GM21515 (cell line): ENCODE results near the gene IL17RD.
A peak's percentile ranks its signal among the peaks of the same experiment; 100 is the strongest.

Source experiments
- ATAC-seq: cut with Tn5 transposase; IDR thresholded peaks from one replicate; pipeline ENCODE4 v1.9.1; 2021; ENCODE audit not compliant: unreplicated experiment

Gene IL17RD

GRCh38 chr3:57068437-57069089, 96.6 kb downstream of the IL17RD start:
- ATAC-seq: peak; percentile 99

DNA sequence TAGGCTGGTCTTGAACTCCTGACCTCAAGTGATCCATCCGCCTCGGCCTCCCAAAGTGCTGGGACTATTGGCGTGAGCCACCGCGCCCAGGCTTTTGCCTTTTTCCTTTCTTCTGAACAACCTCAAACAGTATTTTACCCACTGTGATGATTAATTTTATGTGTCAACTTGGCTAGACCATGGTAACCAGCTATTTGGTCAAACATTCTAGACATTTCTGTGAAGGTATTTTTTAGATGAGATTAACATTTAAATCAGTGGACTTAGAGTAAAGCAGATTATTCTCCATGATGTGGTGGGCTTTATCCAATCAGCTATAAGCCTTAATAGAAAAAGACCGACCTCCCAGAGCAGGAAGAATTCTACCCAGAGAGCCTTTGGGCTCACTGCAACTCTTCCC, 98.7 kb downstream of the IL17RD start:
- no peak for ATAC-seq

DNA sequence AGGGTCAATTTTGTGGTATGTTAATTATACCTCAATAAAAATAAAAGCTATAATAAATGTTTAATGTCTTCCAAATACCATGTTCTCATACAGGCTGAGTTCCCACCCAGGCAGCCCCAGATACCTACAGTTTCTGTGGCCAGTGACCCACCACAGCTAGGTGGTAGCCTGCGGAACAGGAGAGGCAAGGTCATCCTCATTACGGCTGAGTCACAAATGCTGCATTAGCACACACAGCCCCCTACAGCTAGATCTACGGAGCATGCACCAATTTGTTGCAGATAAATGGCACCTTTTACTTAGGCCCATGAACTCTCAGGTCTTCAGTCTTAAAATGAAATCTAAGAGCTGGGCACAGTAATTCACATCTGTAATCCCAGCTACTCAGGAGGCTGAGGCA, 99.6 kb downstream of the IL17RD start:
- ATAC-seq: no peak

GRCh38 chr3:57064572-57064971, 100.6 kb downstream of the IL17RD start:
- no peak for ATAC-seq

DNA sequence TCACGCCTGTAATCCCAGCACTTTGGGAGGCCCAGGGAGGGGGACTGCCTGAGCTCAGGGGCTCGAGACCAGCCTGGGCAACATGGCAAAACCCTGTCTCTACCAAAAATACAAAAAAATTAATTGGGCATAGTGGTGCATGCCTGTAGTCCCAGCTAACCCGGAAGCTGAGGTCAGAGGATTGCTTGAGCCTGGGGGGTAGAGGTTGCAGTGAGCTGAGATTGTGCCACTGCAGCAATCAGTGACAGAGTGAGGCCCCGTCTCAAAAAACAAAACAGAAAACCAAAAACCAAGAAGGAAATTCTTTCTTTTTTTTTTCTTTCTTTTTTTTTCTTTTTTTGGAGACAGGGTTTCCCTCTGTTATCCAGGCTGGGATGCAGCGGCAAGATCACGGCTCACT, 101.2 kb downstream of the IL17RD start:
- ATAC-seq: no peak

DNA sequence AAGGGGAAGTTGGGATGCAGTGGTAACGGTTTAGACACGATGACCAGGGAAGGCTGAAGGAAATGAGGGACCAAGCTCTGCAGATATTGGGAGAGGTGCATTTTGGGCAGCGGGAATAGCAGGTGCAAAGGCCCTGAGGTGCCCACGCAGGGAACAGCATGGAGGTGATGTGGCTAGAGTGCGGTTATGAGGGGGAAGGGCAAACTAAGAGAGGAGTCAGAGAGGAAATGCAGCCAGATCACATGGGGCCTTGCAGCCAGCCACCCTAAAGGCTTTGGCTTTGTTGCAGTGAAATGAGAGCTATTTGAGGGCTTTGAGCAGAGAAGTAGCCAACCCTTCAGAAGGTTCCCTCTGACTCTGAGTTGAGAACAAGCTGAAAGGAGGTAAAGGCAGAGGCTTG, 102.1 kb downstream of the IL17RD start:
- no peak for ATAC-seq

- ATAC-seq: no peak
These were observed 103.0 kb downstream of the IL17RD start for GRCh38 chr3:57062101-57062631.

- no peak for ATAC-seq
These were observed 103.6 kb downstream of the IL17RD start for GRCh38 chr3:57061556-57061955.

- ATAC-seq: no peak
These were observed 104.9 kb downstream of the IL17RD start, which contains the start of gene SPATA12 for GRCh38 chr3:57060089-57060821. Gene SPATA12 (plus strand): TSS chr3:57060664. CDS start chr3:57073695, 13,031 bp downstream.

GRCh38 chr3:57059411-57059810, 105.7 kb downstream of the IL17RD start:
- no peak for ATAC-seq

DNA sequence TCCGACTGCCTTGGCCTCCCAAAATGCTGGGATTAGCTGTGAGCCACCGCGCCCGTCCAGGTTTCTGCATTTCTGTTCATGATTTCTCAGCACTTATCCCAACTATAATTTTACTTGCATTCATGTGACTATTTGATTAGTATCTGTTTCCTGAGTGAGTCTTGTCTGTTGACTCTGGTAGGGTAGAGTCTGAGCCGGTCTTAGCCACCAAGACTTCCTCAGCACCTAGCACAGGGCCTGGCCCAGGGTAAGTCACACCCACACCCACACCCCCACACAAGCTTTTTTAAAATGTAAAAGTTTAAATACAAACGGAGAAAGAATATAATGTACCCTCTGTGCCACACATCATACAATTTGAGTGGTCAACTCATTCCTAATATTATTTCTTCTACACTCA, 107.8 kb downstream of the IL17RD start:
- ATAC-seq: no peak

DNA sequence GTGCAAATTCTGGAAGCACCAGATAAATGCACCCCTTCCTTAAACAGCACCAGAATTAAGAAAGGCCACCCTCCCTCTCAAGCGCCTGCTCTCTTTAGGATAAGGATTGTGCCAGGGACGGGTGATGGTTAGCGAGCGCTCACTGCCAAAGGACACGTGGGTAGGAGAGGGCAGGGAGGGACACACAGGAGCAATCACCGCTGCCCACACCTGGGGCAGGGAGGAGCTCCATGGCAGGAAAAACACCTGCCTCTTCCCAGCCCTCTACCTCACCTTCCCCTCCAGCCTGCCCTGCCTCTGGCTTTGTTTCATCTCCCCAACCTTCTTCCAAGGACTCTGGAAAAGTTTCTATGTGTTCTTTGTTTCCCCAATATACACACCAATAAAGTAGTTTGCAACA, 112.0 kb downstream of the IL17RD start:
- no peak for ATAC-seq

DNA sequence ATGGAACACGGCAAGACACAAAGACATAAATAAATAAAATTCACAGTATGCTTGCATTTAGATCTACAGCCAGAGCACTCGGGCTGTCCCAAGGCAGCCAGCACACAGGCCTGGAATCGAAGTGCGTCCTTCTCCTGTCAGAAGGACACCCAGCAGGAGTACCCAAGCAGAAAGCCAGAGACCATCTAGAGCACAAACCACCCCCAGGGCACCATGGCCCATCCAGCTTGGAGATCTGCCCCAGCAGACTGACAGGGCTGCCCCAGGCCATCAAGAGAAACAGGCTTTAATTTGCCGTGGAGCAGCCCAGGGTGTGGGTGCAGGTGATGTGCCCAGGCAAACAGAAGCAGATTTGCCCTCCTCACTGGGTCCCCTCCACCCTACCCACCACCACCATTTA, 112.5 kb downstream of the IL17RD start:
- no peak for ATAC-seq

DNA sequence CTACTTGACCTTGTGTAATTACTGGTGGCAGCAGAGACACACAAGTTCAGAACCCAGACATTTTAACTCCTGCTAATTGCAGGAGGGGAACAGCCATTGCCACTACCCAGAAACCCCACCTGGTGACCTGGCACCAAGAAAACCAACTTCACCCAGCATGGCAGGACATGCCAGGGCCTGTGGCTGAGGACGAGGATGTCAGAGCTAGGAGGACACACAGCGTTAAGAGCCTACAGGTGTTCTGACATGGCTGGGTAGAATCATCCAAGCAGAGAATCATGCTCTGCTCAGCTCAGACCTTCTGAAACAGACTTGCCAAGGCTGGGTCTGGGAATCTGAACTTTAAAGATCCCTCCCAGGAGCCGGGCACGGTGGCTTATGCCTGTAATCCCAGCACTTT, 116.4 kb downstream of the IL17RD start:
- no peak for ATAC-seq

DNA sequence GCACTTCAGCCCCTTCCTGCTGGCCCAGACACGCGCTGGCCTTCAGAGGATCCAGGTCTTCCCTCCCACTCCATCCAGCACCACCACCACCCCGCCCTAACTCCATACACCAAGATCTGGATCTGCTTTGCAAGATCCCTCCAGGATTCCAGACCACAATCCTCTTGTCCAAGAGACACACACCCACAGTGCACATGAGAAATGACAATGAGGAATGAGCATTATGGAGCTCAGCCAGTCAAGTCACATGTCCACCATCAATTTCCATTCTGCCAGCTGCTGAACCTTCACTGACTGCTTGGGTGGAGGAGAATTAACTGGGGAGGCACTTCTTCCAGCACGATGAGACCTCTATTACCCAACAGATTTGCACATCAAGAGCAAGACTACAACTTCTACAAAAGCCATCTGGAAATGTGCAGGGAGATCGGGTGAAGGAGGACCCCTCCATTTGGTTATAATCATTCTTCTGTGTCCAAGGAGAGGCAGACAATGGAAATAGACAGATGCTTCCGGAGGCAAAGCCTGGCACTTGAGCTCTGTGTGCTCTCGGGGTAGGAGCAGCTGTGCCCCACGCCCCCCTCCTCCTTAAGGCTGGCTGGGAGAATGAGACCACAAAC, 117.0 kb downstream of the IL17RD start:
- ATAC-seq: no peak

GRCh38 chr3:57046101-57046765, 118.9 kb downstream of the IL17RD start:
- no peak for ATAC-seq

DNA sequence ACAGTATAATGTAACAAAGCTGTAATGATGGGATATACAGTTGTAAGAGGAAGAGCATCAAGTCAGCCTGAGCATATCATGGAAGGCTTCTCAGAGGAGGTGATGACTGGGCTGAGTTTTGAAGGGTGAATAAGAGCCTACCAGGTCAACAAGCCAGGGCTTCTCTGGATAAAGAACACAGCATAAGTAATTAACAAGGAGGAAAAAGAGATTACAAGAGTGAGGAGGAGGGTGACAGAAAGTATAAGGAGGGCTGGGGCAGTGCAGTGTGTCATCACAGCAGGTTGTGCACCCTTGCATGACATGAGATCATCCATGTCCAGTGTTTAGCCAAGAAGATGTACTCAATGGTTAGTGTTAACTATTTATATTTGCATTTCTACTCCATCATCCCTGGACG, 121.6 kb downstream of the IL17RD start:
- ATAC-seq: no peak

GRCh38 chr3:57041674-57042073, 123.5 kb downstream of the IL17RD start:
- ATAC-seq: no peak
